ENCODE data around the gene SP5.

DNA sequence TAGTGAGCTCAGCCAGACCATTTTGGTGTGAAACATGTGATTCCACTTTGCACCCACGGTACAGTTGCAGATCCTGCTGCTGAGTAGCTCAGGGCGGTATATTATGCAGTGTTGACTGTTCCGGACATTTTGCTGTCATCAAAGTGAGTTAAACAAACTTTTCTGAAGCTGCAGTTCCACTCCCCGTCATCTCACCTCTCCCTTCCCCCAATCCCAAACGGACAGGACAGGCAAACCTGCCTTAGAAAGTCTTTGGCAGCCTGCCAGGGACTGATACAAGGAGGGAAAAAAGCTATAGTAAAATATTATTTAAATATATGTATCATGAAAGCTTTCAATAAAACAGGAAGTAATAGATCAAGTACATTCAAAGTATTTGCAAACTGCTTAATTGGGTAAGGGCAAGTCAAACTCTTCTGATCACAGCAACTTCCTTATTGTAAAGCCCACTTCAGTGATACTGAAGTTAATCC lies 35.5 kb upstream of the SP5 start:
- TF ChIP-seq, protein P1, sequence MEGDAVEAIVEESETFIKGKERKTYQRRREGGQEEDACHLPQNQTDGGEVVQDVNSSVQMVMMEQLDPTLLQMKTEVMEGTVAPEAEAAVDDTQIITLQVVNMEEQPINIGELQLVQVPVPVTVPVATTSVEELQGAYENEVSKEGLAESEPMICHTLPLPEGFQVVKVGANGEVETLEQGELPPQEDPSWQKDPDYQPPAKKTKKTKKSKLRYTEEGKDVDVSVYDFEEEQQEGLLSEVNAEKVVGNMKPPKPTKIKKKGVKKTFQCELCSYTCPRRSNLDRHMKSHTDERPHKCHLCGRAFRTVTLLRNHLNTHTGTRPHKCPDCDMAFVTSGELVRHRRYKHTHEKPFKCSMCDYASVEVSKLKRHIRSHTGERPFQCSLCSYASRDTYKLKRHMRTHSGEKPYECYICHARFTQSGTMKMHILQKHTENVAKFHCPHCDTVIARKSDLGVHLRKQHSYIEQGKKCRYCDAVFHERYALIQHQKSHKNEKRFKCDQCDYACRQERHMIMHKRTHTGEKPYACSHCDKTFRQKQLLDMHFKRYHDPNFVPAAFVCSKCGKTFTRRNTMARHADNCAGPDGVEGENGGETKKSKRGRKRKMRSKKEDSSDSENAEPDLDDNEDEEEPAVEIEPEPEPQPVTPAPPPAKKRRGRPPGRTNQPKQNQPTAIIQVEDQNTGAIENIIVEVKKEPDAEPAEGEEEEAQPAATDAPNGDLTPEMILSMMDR (IDR thresholded peaks at IDR 0.05; ENCODE audit: low read length), result no peak
- no peak for TF ChIP-seq EZH2phosphoT487 (IDR thresholded peaks at IDR 0.05; ENCODE audit: low read length)
